Measurements from ENCODE around the gene KCNH5.

KCNH5 gene

DNA sequence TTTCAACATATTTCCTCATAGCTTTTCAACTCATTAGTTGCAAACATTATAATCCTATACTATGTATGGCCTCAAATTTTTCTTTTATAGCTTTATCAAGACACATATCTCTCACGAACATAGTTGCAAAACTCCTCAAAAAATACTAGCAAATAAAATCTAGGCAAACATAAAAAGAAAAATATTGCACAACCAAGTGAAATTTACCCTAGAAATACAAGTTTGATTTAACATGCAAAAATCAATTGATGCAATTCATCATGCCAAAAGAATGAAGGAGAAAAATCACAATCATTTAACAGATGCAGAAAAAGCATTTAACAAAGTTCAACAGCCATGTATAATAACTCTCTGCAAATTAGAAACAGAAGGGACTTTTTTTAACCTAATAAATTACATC, 33.3 kb upstream of the KCNH5 start:
- H2AFZ ChIP-seq (ENCODE audit: low read depth, low read length) = no peak overlapping the region
- no peak overlapping the region for H3K27ac ChIP-seq (ENCODE audit: low read length)
- H3K9me3 ChIP-seq (ENCODE audit: insufficient read depth, low read length, severe bottlenecking) = no peaks in the 10 kb centered on the region
- TF ChIP-seq EZH2 (IDR thresholded peaks at IDR 0.05; ENCODE audit: borderline replicate concordance, low read depth, low read length, severe bottlenecking) = no peak
- TF ChIP-seq, protein P1, sequence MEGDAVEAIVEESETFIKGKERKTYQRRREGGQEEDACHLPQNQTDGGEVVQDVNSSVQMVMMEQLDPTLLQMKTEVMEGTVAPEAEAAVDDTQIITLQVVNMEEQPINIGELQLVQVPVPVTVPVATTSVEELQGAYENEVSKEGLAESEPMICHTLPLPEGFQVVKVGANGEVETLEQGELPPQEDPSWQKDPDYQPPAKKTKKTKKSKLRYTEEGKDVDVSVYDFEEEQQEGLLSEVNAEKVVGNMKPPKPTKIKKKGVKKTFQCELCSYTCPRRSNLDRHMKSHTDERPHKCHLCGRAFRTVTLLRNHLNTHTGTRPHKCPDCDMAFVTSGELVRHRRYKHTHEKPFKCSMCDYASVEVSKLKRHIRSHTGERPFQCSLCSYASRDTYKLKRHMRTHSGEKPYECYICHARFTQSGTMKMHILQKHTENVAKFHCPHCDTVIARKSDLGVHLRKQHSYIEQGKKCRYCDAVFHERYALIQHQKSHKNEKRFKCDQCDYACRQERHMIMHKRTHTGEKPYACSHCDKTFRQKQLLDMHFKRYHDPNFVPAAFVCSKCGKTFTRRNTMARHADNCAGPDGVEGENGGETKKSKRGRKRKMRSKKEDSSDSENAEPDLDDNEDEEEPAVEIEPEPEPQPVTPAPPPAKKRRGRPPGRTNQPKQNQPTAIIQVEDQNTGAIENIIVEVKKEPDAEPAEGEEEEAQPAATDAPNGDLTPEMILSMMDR (IDR thresholded peaks at IDR 0.05; ENCODE audit: borderline replicate concordance, extremely low read depth, low read length, poor library complexity, severe bottlenecking) = no peak
- H3K36me3 ChIP-seq (ENCODE audit: insufficient read depth, low read length) = no peaks in the 10 kb centered on the region
- H3K4me2 ChIP-seq (ENCODE audit: insufficient read depth, low read length) = no peak overlapping the region
- no peak overlapping the region for H3K9ac ChIP-seq (ENCODE audit: low read depth, low read length)
- no peaks in the 10 kb centered on the region for H4K20me1 ChIP-seq (ENCODE audit: insufficient read depth, low read length)
- DNase-seq (no peak), ATAC-seq (ENCODE audit: insufficient read depth, low read depth) (no peak)
- no peaks in the 10 kb centered on the region for H3K79me2 ChIP-seq (ENCODE audit: insufficient read depth, low read length)
- H3K27me3 ChIP-seq (ENCODE audit: insufficient read depth, low read length, poor library complexity) = no peaks in the 10 kb centered on the region
- no peak overlapping the region for H3K4me3 ChIP-seq (ENCODE audit: low read depth in 1 of 2, low read length in 2 of 2)
- H3K4me1 ChIP-seq (ENCODE audit: insufficient read depth, low read length) = no peaks in the 10 kb centered on the region

DNA sequence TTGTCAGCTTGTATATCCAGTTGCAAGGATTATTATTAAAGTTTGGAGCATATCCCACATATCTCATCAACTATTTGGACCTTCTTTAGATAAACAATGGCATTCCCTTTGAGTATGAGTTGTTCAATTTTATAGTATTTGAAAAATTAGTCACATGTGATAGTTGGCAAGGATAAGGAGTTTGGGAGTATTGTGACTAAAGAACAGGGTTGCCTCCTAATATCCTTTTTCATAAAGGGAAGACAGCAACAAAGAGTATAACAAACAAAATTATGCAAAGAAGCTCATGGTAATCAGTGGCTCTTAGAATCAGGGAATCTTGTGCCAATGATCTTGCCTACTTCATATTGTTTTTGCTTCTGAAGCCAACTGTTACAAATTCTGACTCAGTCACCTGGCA, 31.2 kb upstream of the KCNH5 start:
- H3K4me1 ChIP-seq (ENCODE audit: insufficient read depth, low read length) = no peaks in the 10 kb centered on the region
- H3K4me3 ChIP-seq (ENCODE audit: low read depth in 1 of 2, low read length in 2 of 2) = no peak overlapping the region
- no peak for ATAC-seq (ENCODE audit: insufficient read depth, low read depth)
- no peak for DNase-seq
- H3K27ac ChIP-seq (ENCODE audit: low read length) = no peak overlapping the region
- no peaks in the 10 kb centered on the region for H3K9me3 ChIP-seq (ENCODE audit: insufficient read depth, low read length, severe bottlenecking)
- no peak overlapping the region for H3K4me2 ChIP-seq (ENCODE audit: insufficient read depth, low read length)
- H4K20me1 ChIP-seq (ENCODE audit: insufficient read depth, low read length) = no peaks in the 10 kb centered on the region
- no peak for TF ChIP-seq EZH2 (IDR thresholded peaks at IDR 0.05; ENCODE audit: borderline replicate concordance, low read depth, low read length, severe bottlenecking)
- TF ChIP-seq, protein P1 (IDR thresholded peaks at IDR 0.05; ENCODE audit: borderline replicate concordance, extremely low read depth, low read length, poor library complexity, severe bottlenecking) = no peak
- H3K27me3 ChIP-seq (ENCODE audit: insufficient read depth, low read length, poor library complexity) = no peaks in the 10 kb centered on the region
- no peaks in the 10 kb centered on the region for H3K36me3 ChIP-seq (ENCODE audit: insufficient read depth, low read length)
- no peak overlapping the region for H2AFZ ChIP-seq (ENCODE audit: low read depth, low read length)
- no peaks in the 10 kb centered on the region for H3K79me2 ChIP-seq (ENCODE audit: insufficient read depth, low read length)
- H3K9ac ChIP-seq (ENCODE audit: low read depth, low read length) = no peak overlapping the region

DNA sequence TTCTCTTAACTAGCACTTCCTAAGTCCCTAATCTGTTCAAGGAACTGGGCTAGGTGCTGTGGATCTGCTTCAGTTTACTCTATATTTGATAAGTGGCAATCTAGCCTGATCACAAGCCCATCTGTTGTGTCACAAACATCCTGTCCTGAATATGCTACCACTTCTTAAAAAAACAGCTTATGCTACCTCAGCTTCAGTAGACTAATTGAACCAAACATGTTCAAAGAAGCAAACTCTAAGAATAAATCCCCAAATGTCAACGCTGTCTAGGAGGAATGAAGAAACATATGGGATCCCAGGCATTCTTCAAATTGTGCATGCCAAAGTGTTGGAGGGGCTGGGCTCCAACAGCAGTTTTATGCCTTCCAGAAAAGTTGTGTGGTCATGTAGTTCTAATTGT, 10.4 kb upstream of the KCNH5 start:
- no peak overlapping the region for H3K4me2 ChIP-seq (ENCODE audit: insufficient read depth, low read length)
- H3K9me3 ChIP-seq (ENCODE audit: insufficient read depth, low read length, severe bottlenecking) = no peaks in the 10 kb centered on the region
- no peak overlapping the region for H3K4me3 ChIP-seq (ENCODE audit: low read depth in 1 of 2, low read length in 2 of 2)
- TF ChIP-seq EZH2 (IDR thresholded peaks at IDR 0.05; ENCODE audit: borderline replicate concordance, low read depth, low read length, severe bottlenecking) = no peak
- TF ChIP-seq, protein P1 (IDR thresholded peaks at IDR 0.05; ENCODE audit: borderline replicate concordance, extremely low read depth, low read length, poor library complexity, severe bottlenecking) = no peak
- H3K79me2 ChIP-seq (ENCODE audit: insufficient read depth, low read length) = no peaks in the 10 kb centered on the region
- H2AFZ ChIP-seq (ENCODE audit: low read depth, low read length) = no peak overlapping the region
- no peak overlapping the region for H3K27ac ChIP-seq (ENCODE audit: low read length)
- H4K20me1 ChIP-seq (ENCODE audit: insufficient read depth, low read length) = no peaks in the 10 kb centered on the region
- no peak overlapping the region for H3K9ac ChIP-seq (ENCODE audit: low read depth, low read length)
- no peaks in the 10 kb centered on the region for H3K36me3 ChIP-seq (ENCODE audit: insufficient read depth, low read length)
- DNase-seq = no peak
- no peaks in the 10 kb centered on the region for H3K4me1 ChIP-seq (ENCODE audit: insufficient read depth, low read length)
- ATAC-seq (ENCODE audit: insufficient read depth, low read depth) = no peak
- H3K27me3 ChIP-seq (ENCODE audit: insufficient read depth, low read length, poor library complexity) = no peaks in the 10 kb centered on the region

DNA sequence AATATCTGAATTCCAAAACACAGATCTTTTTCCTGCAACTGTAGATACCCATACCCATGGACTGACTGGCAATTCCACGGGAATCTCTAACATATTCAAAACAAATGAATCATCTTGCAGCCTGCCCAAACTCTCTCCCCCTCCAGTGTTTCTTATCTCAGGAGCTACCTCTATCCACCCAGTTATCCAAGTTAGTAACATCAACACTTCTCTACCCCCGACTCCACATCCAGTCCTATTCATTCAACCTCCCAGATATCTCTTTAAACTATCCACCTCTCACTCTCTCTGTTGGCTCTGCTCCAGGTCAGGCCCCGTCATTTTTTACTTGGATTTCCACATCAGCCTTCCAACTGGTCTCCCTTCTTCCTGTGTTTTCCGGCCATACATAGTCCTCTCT, 6.7 kb upstream of the KCNH5 start:
- Histone ChIP-seq H3K4me1 (ENCODE audit: insufficient read depth, low read length) (no peaks in the 10 kb centered on the region), H3K9ac (ENCODE audit: low read depth, low read length) (no peak overlapping the region), H3K79me2 (ENCODE audit: insufficient read depth, low read length) (no peaks in the 10 kb centered on the region), H3K9me3 (ENCODE audit: insufficient read depth, low read length, severe bottlenecking) (no peaks in the 10 kb centered on the region), H4K20me1 (ENCODE audit: insufficient read depth, low read length) (no peaks in the 10 kb centered on the region), H2AFZ (ENCODE audit: low read depth, low read length) (no peak overlapping the region), H3K27ac (ENCODE audit: low read length) (no peak overlapping the region), H3K36me3 (ENCODE audit: insufficient read depth, low read length) (no peaks in the 10 kb centered on the region), H3K27me3 (ENCODE audit: insufficient read depth, low read length, poor library complexity) (no peaks in the 10 kb centered on the region), H3K4me2 (ENCODE audit: insufficient read depth, low read length) (no peak overlapping the region), H3K4me3 (ENCODE audit: low read depth in 1 of 2, low read length in 2 of 2) (no peak overlapping the region)
- TF ChIP-seq, protein P1 (IDR thresholded peaks at IDR 0.05; ENCODE audit: borderline replicate concordance, extremely low read depth, low read length, poor library complexity, severe bottlenecking) = no peak
- TF ChIP-seq EZH2 (IDR thresholded peaks at IDR 0.05; ENCODE audit: borderline replicate concordance, low read depth, low read length, severe bottlenecking) = no peak
- ATAC-seq (ENCODE audit: insufficient read depth, low read depth) (no peak), DNase-seq (no peak)
